ENCODE results near the gene USP47.
"Not testable (repeated sequence)": the region's sequence is repeated elsewhere in the genome, so short reads cannot be mapped to it uniquely, and the experiment has no call there.

The USP47 gene

DNA sequence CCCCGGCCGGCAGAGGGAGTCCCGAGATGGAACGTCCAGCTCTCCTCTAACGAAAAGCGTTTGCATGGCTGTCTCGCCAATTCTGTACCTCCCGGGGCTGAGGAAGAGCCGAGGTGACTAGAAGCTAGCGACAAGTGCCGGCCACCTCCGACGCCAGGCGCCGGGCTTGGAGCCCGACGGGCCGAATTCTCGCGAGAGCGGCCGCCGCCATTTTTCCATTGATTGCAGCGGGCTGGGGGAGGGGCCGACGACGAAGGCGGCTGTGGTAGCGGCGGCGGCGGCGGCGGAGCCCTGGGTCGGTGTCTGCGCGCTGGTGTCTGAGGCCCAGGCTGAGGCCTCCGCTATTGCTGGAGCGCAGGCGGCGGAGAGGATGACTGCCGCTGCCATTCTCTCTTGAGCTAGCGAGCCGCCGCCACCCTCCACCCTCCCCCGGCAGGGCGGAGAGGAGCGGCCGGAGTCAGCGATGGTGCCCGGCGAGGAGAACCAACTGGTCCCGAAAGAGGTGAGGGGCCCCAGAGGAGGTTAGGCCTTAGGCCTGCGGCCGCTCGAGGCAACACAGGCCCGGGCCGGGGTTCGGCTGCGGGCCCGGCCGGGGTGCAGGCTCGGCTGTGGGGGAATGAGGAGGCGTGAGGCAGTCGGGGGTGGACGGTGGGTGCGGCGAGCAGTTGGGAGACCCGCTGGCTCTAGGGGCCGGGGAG, at the start of gene USP47:
Gene USP47 (plus strand): TSS at position 250 of the 698 bp plus-strand sequence. CDS start 214 bp downstream, at position 464.
- DNase-seq: peak; percentile 66

DNA sequence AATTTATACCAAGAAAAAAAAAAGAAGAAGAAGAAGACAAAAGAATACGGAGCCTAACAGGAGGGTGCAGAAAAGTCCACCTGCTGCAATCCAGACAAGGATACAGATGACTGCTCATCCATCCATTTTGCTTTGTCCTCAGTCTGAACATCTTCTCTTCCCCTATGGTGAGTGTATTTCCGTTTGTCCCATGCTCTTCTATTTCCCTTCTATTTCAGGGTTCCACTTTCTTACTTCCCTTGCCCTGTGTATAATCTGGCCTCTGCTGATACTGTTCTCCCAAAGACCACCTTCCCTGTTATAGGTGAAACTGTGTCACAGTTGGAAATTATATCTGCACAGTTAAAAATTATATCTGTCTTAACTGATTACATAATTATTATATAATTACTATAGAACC, 48.7 kb upstream of the USP47 start:
- no peak for DNase-seq

- DNase-seq: peak; percentile 49
These were observed 43.0 kb upstream of the USP47 start for GRCh38 chr11:11798586-11799438.

GRCh38 chr11:11805228-11805627, 36.5 kb upstream of the USP47 start:
- no peak for DNase-seq

DNA sequence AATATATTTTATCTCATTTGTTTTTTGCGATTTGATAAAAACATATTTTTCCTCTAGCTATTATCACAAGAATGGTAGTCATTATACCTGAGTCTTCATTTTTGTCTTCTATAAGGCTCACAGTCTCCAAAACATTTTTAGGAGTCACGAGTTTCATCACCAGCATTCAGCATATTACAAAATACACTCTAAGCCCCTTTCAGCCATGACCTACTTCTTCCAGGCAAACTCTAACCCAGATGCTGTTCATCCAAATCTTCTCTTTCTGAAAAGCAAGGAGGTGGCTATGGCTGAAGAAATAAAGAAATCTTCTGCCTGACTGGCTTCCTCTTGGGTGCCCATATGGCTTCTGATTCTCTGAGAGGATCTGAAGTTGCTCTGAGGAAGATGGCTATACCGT, 35.7 kb upstream of the USP47 start:
- no peak for DNase-seq

GRCh38 chr11:11806586-11806985, 35.2 kb upstream of the USP47 start:
- DNase-seq: no peak

DNA sequence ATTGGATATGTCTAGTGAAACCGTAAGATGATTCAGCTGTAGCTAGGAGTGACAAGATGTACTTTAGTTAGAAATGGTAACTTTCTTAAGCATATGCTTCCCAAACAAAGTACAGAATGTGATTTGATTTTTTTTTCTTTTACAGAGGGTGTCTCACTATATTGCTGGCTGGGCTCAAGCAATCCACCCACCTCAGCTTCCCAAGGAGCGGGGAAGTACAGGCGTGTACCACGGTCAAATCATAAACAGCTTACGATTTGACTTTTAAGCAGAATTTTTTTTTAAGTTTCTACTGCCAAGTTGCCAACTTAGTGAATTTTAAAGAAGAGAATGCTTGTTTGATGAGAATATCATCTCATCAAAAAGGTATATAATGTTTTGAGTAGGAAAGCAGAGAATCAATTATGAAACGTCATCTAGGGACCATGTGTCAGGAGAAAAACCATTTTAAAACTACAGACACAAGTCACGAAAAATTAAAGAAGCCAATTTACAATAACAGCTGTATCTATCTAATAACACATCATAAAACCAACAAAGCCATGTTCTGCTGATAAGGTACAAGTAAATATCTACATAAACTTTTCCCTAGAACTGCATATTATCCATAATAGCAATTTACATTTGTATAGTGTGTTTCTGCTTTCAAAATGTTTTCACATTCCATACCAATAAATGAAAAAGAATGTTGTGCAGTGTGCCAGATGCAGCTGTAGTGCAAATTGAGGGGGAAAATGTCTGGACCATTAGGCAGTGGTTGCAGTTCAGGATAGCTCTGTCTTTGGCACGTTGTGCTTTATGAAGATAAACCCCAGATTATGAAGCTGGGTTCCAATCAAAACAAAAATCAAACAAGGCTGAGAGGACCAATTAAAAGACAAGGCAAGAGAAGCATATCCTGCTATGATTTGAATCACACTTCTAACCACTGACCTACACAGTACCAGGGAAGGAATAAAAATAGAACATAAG, 33.7 kb upstream of the USP47 start:
- no peak for DNase-seq

GRCh38 chr11:11808992-11809615, 32.7 kb upstream of the USP47 start:
- no peak for DNase-seq

DNA sequence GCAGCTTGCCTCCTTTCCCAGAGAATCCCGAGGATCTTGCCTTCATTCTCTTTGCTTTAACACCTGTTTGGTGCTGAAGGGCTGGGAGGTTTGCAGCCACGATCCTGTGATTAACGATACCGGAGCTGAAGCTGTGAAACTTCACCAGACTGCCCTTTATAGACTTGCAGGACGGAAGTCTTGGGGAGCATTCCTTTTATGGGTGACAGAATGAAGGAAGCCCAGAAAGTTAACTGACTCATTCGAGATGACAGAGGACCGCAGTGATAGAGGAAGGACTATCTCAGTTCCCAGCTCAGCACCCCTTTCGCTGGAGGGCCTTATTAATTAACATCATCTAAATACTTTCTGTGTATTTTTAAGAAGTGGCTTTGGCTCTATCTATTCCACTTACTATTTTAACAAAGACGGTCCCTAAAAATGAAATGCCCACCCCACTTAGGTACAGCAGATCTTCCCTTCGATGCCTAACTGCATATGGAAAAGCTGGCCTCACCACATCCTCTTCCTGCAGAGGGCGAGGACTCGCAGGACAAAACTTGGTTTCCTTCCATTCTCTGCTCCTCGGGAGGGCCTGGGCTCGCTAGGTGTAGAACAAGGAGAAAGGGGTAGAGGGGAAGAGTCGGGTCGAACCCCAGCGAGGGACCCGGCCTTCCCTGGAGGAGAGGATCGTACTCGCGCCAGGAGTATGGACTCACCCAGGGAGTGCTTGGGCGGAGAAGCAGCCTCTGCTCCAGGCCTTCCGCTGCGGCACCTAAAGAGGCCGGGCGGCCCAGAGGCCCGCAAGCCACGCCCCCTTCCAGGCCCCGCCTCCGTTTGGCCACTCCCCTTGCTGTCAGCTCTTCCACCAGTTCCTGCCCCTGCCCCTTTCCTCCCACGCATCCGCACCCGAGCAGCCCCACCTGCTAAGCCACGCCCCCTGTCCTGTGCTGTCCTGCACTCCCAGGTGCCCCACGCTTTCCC, 30.7 kb upstream of the USP47 start:
- no peak for DNase-seq

DNA sequence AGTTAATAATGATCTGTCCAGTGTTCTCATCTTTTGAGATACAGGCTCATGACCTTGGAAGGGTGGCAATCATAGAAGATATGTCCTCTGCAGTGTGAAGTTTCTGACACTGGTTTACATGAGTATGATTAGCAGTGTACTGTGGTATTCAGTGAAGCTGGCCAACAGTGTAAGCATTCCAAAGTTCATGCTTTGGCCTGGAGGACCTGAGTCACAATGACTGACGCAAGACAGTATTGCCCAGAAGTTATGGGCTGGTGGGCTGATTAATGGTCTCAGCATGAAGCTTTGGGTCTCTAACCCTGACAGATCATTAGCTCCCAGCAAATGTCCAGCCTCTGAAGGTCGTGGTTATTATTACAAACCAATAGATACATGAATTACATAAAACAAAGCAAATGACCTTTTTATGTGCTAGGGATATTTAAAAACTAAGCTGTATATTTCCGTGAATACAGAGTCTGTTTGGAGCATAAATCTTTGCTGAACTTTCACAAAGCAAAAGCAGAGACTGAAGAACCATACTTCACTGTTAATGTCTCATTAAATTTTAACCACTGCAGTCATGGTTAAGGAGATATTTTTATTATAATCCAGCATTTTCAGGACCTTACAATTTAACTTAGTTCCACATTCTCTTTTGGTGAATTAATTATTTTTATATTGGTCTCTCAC, 28.3 kb upstream of the USP47 start:
- no peak for DNase-seq

DNA sequence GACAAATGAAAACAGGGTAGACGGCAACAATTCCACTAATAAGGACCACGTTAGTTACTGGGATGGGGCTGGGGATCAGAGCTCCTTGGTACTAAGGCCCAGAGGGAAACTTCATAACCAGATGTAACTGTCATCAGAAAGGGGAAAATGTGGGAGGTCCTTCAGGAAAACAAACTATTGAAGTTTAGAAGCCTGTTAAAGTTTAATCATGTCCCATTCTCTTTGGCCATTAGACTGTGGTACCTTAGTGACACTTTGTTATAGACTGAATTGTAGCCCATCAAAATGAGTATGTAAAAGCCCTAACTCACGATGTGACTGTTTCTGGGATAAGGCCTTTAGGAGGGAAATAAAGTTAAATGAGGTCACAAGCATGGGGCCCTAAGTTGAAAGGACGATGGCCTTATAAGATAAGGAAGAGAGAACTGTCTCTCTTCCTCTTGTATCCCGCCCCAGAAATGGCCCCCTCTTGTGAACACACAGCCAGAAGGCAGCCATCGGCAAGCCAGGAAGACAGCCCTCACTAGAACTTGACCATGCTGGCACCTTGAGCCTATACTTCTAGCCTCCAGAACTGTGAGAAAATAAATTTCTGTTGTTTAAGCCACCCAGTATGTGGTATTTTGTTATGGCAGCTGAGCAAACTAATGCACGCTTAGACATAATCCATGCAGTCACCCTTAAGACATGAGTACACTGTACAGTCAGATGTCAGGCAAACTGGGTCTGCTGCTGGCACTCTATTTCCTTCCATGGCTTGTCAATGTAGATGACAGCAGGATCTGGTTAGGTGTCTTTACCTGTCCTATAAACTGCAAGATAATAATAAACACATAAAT, 26.9 kb upstream of the USP47 start:
- peak; percentile 30 for DNase-seq

DNA sequence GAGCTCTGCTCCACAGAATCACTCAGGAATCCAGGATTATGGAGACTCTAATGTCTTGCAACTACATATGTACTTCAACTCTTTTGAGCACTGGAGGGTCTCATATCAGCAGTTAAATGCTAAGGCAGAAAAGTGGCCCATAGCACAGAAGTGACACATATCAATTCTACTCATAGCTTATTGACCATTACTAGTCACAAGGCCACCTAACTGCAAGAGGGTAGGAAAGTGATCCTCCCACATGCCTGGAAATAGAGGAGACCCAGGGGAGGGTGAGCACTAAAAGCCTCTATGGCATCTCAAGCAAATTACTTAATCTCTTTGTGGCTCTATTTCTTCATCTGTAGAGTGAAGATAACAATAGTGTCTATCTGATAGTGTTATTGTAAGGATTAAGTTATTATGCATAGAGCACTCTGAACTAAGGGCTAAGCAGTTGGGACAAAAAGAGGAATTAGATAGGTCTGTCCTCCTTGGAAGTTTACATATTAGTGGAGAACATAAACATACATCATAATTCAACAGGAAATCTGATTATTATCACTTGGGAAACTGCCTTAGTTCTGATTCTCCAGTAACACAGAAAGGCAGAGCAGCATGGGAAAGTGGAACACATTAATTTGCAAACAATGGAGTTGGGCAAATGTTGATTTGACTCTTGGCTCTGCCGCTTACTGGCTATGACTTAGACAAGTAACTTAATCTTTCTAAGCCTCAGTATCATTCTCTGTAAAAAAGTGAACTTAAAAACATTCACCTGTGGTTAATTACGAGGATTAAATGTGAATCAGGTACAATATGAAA, 25.1 kb upstream of the USP47 start:
- no peak for DNase-seq

DNA sequence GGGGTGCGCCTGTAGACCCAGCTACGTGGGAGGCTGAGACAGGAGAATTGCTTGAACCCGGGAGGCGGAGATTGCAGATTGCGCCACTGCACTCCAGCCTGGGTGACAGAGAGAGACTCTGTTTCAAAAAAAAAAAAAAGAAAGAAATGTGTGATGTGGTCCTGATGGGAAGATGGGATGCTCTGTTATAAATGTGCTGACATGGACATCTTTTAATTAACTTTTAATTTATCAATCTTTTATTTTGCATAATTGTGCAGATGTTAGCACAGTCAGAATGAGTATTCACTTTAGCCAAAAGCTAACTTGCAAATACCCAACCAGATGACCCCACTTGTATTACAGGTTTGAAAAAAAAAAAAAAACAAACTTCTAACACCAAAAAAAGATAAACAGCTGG, 23.8 kb upstream of the USP47 start:
- DNase-seq: no peak

DNA sequence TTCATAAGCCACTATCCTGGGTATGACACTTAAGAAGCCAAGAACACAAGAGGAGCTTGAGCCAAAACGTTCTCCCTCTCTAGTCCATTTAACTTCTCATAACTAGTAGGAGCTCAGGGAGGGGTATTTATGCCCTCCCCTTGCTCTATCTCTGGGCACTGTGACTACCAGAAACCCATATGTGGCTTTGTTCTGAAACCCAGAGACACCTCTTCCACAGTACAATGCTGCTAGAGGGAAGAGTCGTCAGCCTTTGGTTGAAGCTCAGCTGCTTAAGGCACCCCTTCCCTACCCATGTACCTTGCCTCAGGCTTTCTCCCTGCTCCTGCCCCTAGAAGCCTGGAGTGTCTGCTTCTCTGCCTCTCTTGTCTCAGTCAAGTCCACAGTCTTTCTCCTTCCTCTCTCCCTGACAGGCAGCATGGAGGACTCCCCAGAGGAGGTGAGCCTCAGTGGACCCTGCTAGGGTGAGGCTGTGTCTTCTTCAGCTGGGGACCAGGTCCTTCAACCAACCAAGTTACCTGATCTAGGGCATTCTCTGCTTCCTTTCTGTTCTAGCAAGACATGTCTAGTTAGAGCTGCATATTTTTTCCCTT, 23.1 kb upstream of the USP47 start:
- no peak for DNase-seq

GRCh38 chr11:11821899-11822298, 19.9 kb upstream of the USP47 start:
- DNase-seq: no peak

GRCh38 chr11:11822946-11823345, 18.8 kb upstream of the USP47 start:
- DNase-seq: no peak

GRCh38 chr11:11826260-11826659, 15.5 kb upstream of the USP47 start:
- no peak for DNase-seq

DNA sequence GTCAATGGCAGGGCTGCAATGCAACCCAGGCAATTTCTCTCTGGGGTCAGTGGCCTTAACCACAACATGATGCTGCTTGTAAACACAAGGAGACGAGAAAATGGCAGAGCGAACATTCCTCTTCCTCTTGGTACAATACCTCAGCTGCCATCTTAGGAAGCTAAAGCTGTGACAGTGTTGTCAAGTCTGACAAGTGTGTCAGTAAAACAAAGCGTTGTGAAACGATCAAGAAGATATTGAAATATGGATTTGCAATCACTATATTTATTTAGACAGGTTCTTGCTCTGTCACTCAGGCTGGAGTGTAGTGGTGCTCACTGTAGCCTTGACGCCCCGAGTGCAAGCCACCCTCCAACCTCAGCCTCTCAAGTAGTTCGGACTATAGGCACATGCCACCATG, 14.5 kb upstream of the USP47 start:
- DNase-seq: no peak

DNA sequence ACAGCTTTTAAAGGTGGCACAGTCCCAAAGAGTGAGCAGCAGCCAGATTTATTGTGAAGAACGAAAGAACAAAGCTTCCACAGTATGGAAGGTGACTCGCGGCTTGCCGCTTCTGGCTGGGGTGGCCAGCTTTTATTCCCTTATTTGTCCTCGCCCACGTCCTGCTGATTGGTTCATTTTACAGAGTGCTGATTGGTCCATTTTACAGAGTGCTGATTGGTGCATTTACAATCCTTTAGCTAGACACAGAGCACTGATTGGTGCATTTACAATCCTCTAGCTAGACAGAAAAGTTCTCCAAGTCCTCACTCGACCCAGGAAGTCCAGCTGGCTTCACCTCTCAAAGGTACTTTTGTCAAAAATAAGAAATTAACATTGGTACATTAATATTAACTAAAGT, 10.4 kb upstream of the USP47 start:
- DNase-seq: not testable (repeated sequence)
